ENCODE results near the gene ALOX5. TPM values are rescaled to one million over a fixed set of nuclear protein-coding genes. Genes with fewer than 3 reads are reported as not detected.

Gene ALOX5
- total RNA-seq, 1 experiment from 2014 or later = 6.1 TPM

DNA sequence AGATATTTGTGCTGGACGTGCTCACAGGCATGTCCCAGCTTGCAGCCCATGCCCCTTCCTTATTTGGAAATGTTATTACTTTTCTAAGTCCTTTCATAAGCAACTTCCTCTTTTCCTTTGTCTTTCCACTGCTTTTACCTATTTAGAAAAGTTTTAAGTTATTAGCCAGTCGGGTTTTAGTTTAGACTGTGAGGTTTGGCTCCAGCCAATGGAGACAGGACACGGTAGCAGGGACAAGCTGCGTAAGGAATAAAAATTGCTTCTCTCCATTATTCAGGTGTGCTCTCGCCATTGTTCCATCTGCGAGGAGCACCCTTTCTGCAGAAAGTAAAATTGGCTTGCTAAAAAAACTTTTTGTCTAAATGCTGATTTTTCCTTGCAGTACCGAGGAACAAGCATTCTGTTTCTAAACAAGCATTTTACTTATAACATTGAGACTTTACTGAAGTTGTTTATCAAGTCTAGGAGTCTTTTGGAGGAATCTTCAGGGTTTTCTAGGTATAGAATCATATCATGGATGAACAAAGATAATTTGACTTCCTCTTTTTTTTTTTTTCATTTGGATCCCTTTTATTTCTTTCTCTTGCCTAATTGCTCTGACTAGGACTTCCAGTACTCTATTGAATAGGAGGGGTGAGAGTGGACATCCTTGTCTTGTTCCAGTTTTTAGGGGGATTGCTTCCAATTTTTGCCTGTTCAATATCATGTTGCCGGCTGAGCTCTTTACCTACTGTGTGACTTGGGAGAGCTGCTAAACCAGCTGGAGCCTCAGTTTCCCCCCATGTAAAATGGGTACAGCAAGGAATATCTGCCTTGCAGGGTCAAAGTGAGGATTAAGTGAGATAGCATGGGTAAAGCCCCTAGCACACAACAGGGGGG, 63.8 kb downstream of the ALOX5 start (continued):
- TF ChIP-seq, protein P1, sequence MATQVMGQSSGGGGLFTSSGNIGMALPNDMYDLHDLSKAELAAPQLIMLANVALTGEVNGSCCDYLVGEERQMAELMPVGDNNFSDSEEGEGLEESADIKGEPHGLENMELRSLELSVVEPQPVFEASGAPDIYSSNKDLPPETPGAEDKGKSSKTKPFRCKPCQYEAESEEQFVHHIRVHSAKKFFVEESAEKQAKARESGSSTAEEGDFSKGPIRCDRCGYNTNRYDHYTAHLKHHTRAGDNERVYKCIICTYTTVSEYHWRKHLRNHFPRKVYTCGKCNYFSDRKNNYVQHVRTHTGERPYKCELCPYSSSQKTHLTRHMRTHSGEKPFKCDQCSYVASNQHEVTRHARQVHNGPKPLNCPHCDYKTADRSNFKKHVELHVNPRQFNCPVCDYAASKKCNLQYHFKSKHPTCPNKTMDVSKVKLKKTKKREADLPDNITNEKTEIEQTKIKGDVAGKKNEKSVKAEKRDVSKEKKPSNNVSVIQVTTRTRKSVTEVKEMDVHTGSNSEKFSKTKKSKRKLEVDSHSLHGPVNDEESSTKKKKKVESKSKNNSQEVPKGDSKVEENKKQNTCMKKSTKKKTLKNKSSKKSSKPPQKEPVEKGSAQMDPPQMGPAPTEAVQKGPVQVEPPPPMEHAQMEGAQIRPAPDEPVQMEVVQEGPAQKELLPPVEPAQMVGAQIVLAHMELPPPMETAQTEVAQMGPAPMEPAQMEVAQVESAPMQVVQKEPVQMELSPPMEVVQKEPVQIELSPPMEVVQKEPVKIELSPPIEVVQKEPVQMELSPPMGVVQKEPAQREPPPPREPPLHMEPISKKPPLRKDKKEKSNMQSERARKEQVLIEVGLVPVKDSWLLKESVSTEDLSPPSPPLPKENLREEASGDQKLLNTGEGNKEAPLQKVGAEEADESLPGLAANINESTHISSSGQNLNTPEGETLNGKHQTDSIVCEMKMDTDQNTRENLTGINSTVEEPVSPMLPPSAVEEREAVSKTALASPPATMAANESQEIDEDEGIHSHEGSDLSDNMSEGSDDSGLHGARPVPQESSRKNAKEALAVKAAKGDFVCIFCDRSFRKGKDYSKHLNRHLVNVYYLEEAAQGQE (IDR thresholded peaks at IDR 0.05; ENCODE audit: low read depth) = no peak
- TF ChIP-seq CBX3 (IDR thresholded peaks at IDR 0.05; ENCODE audit: low read depth) (no peak), SP1 (IDR thresholded peaks at IDR 0.05; ENCODE audit: low read depth) (no peak), ZNF274 (IDR thresholded peaks at IDR 0.05; ENCODE audit: low read depth, low read length) (no peak), TCF7L2 (IDR thresholded peaks at IDR 0.05; ENCODE audit: borderline replicate concordance, extremely low read depth, insufficient read depth, insufficient read length) (no peak), YY1 (IDR thresholded peaks at IDR 0.05; ENCODE audit: extremely low read depth, insufficient replicate concordance, low read depth, low read length) (no peak), SRF (IDR thresholded peaks at IDR 0.05; ENCODE audit: low read depth) (no peak)
- TF ChIP-seq, protein P2, sequence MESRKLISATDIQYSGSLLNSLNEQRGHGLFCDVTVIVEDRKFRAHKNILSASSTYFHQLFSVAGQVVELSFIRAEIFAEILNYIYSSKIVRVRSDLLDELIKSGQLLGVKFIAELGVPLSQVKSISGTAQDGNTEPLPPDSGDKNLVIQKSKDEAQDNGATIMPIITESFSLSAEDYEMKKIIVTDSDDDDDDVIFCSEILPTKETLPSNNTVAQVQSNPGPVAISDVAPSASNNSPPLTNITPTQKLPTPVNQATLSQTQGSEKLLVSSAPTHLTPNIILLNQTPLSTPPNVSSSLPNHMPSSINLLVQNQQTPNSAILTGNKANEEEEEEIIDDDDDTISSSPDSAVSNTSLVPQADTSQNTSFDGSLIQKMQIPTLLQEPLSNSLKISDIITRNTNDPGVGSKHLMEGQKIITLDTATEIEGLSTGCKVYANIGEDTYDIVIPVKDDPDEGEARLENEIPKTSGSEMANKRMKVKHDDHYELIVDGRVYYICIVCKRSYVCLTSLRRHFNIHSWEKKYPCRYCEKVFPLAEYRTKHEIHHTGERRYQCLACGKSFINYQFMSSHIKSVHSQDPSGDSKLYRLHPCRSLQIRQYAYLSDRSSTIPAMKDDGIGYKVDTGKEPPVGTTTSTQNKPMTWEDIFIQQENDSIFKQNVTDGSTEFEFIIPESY (IDR thresholded peaks at IDR 0.05; ENCODE audit: extremely low read depth, insufficient replicate concordance, low read length) = no peak

Measured in HCT116 (cell line).